ENCODE data around the gene CAMK2N1. TPM values are rescaled to one million over a fixed set of nuclear protein-coding genes. Genes with fewer than 3 reads are reported as not detected.

Gene CAMK2N1
- total and polyA plus RNA-seq, 2 of the 13 experiments (the other 11 are each of a cell fraction or from before 2014, with no cell fraction given) = 38.0 to 38.6 TPM

GRCh38 chr1:20470194-20470593 is 15.8 kb downstream of the CAMK2N1 start:
- H2AFZ ChIP-seq (ENCODE audit: low read length) = no peak overlapping the region
- no peak for DNase-seq (ENCODE audit: low spot score)
- BruUV-seq (replicated peaks) = no TSS peak
- in situ Hi-C loops (cut with HindIII; ENCODE audit: extremely low pct_ligation_motif_present, low pct_unique_long_range_greater_than_20kb) = no loop called here
- H3K4me2 ChIP-seq (ENCODE audit: low read depth, low read length) = no peak overlapping the region
- H3K79me2 ChIP-seq (ENCODE audit: insufficient read depth, low read length) = no peaks in the 10 kb centered on the region
- TF ChIP-seq, protein P1, sequence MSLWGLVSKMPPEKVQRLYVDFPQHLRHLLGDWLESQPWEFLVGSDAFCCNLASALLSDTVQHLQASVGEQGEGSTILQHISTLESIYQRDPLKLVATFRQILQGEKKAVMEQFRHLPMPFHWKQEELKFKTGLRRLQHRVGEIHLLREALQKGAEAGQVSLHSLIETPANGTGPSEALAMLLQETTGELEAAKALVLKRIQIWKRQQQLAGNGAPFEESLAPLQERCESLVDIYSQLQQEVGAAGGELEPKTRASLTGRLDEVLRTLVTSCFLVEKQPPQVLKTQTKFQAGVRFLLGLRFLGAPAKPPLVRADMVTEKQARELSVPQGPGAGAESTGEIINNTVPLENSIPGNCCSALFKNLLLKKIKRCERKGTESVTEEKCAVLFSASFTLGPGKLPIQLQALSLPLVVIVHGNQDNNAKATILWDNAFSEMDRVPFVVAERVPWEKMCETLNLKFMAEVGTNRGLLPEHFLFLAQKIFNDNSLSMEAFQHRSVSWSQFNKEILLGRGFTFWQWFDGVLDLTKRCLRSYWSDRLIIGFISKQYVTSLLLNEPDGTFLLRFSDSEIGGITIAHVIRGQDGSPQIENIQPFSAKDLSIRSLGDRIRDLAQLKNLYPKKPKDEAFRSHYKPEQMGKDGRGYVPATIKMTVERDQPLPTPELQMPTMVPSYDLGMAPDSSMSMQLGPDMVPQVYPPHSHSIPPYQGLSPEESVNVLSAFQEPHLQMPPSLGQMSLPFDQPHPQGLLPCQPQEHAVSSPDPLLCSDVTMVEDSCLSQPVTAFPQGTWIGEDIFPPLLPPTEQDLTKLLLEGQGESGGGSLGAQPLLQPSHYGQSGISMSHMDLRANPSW (CRISPR knock-in tag; IDR thresholded peaks at IDR 0.05; ENCODE audit: borderline replicate concordance) = no peak
- TF ChIP-seq TFAP4 (IDR thresholded peaks at IDR 0.05; ENCODE audit: borderline replicate concordance, low read depth) (peak; percentile 59; the same call in 1 of the 2 replicates), MAFF (IDR thresholded peaks at IDR 0.05; ENCODE audit: low read depth, low read length) (no peak), KDM4B (CRISPR knock-in tag; IDR thresholded peaks at IDR 0.05) (no peak), ZFP62 (CRISPR knock-in tag; IDR thresholded peaks at IDR 0.05) (no peak), ZKSCAN1 (IDR thresholded peaks at IDR 0.05; ENCODE audit: low read length) (0 out of 2 replicates have a peak, but pooled peaks have one; percentile 61)
- TF ChIP-seq, protein P2, sequence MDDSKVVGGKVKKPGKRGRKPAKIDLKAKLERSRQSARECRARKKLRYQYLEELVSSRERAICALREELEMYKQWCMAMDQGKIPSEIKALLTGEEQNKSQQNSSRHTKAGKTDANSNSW (CRISPR knock-in tag; IDR thresholded peaks at IDR 0.05; ENCODE audit: borderline replicate concordance) = no peak
- TF ChIP-seq, protein P3, sequence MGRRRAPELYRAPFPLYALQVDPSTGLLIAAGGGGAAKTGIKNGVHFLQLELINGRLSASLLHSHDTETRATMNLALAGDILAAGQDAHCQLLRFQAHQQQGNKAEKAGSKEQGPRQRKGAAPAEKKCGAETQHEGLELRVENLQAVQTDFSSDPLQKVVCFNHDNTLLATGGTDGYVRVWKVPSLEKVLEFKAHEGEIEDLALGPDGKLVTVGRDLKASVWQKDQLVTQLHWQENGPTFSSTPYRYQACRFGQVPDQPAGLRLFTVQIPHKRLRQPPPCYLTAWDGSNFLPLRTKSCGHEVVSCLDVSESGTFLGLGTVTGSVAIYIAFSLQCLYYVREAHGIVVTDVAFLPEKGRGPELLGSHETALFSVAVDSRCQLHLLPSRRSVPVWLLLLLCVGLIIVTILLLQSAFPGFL (CRISPR knock-in tag; IDR thresholded peaks at IDR 0.05) = no peak
- ChIA-PET CTCF (ENCODE audit: low intra/inter-chr PET ratio, low total read pairs) (interaction anchor here (1.2 to 4.7 kb wide), 4 partner anchors 14 to 23 kb away, joined by 3 to 73 read pairs (median 10); partner anchors contain the start of gene CAMK2N1), POLR2A (interaction anchor here (1.3 to 2.0 kb wide), 3 partner anchors 10 to 38 kb away, joined by 4 to 8 read pairs (median 4); partner anchors contain the start of gene MUL1)
- H3K27ac ChIP-seq (ENCODE audit: extremely low read length, insufficient read depth, low read length) = no peak overlapping the region
- intact Hi-C loops (cut with micrococcal nuclease; ENCODE audit: unreplicated experiment) = no loop called here
- peaks cover 36% of the 10 kb centered on the region for H3K4me1 ChIP-seq (ENCODE audit: insufficient read depth, low read length)
- FAIRE-seq = no peak
- no peaks in the 10 kb centered on the region for H3K9me3 ChIP-seq (ENCODE audit: low read length)
- H3K27me3 ChIP-seq (ENCODE audit: control insufficient read depth in 1 of 2, insufficient read depth in 2 of 2, low read length in 2 of 2) = peaks cover 2 to 15% of the 10 kb centered on the region in 2 experiments; a peak in 3 of 5 replicates
- H3K36me3 ChIP-seq (replicated peaks in 1 of 2; ENCODE audit: control insufficient read depth in 1 of 2, insufficient read depth in 2 of 2, low read length in 2 of 2) = no peaks in the 10 kb centered on the region
- H3K9ac ChIP-seq (ENCODE audit: insufficient read depth, low read depth, low read length) = no peak overlapping the region
- no peak overlapping the region for H3K4me3 ChIP-seq (replicated peaks in 1 of 3; ENCODE audit: insufficient read depth in 1 of 3, low read depth in 2 of 3, low read length in 3 of 3)
- 53% methylated on average over 3 of the region's 3 CpGs for WGBS (ENCODE audit: low lambda C conversion rate)
- H4K20me1 ChIP-seq (ENCODE audit: insufficient read depth, low read length) = no peaks in the 10 kb centered on the region
- ATAC-seq = no peak
